ENCODE measurements around the gene REV1. TPM values are rescaled to one million over a fixed set of nuclear protein-coding genes. Genes with fewer than 3 reads are reported as not detected.
"Not testable (repeated sequence)": the region's sequence is repeated elsewhere in the genome, so short reads cannot be mapped to it uniquely, and the experiment has no call there.

The REV1 gene
- total RNA-seq, 4 donors from 2014 or later, result 13.5 to 35.1 (median 17.8) TPM

- no peak for DNase-seq
- Histone ChIP-seq H3K9me3 (no peaks in the 10 kb centered on the region), H3K36me3 (no peaks in the 10 kb centered on the region), H3K27ac (no peak overlapping the region), H3K4me3 (no peak overlapping the region), H3K27me3 (no peaks in the 10 kb centered on the region), H3K4me1 (peaks cover 57 to 63% of the 10 kb centered on the region in 2 donors)
- ATAC-seq, result no peak
- intact Hi-C loops (cut with DNase I; ENCODE audit: low total_unique reads) (no loop called here), in situ Hi-C loops (cut with MboI; ENCODE audit: low sequenced_read_pairs in 4 of 4) (loop anchor here (10.0 to 25.0 kb wide), 4 partner anchors 134 to 841 kb away; partner anchors contain the start of genes MITD1 (in 3 of the 4), MRPL30 (in 3 of the 4), EIF5B (in 1 of the 4) and TXNDC9 (in 1 of the 4))
- no peak for TF ChIP-seq POLR2A (IDR thresholded peaks at IDR 0.05)
- TF ChIP-seq, protein P1, sequence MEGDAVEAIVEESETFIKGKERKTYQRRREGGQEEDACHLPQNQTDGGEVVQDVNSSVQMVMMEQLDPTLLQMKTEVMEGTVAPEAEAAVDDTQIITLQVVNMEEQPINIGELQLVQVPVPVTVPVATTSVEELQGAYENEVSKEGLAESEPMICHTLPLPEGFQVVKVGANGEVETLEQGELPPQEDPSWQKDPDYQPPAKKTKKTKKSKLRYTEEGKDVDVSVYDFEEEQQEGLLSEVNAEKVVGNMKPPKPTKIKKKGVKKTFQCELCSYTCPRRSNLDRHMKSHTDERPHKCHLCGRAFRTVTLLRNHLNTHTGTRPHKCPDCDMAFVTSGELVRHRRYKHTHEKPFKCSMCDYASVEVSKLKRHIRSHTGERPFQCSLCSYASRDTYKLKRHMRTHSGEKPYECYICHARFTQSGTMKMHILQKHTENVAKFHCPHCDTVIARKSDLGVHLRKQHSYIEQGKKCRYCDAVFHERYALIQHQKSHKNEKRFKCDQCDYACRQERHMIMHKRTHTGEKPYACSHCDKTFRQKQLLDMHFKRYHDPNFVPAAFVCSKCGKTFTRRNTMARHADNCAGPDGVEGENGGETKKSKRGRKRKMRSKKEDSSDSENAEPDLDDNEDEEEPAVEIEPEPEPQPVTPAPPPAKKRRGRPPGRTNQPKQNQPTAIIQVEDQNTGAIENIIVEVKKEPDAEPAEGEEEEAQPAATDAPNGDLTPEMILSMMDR (IDR thresholded peaks at IDR 0.05 in 4 of 5, conservative IDR thresholded peaks at IDR 0.05 in 1 of 5), result no peak
Observed at GRCh38 chr2:99478632-99479031, 11.2 kb downstream of the REV1 start.

GRCh38 chr2:99477054-99477453 lies 12.8 kb downstream of the REV1 start:
- no peak overlapping the region for H3K27ac ChIP-seq
- in situ Hi-C loops (cut with MboI; ENCODE audit: low sequenced_read_pairs in 4 of 4), result loop anchor here (10.0 to 25.0 kb wide), 4 partner anchors 132 to 840 kb away; partner anchors contain the start of genes MITD1 (in 3 of the 4), MRPL30 (in 3 of the 4), EIF5B (in 1 of the 4) and TXNDC9 (in 1 of the 4)
- no peak overlapping the region for H3K4me3 ChIP-seq
- H3K27me3 ChIP-seq, result no peaks in the 10 kb centered on the region
- H3K9me3 ChIP-seq, result no peaks in the 10 kb centered on the region
- ATAC-seq (no peak), DNase-seq (no peak)
- H3K36me3 ChIP-seq, result no peaks in the 10 kb centered on the region
- intact Hi-C loops (cut with DNase I; ENCODE audit: low total_unique reads), result no loop called here
- TF ChIP-seq, protein P1 (IDR thresholded peaks at IDR 0.05 in 4 of 5, conservative IDR thresholded peaks at IDR 0.05 in 1 of 5), result no peak
- no peak for TF ChIP-seq POLR2A (IDR thresholded peaks at IDR 0.05)
- H3K4me1 ChIP-seq, result peaks cover 60 to 61% of the 10 kb centered on the region in 2 donors

DNA sequence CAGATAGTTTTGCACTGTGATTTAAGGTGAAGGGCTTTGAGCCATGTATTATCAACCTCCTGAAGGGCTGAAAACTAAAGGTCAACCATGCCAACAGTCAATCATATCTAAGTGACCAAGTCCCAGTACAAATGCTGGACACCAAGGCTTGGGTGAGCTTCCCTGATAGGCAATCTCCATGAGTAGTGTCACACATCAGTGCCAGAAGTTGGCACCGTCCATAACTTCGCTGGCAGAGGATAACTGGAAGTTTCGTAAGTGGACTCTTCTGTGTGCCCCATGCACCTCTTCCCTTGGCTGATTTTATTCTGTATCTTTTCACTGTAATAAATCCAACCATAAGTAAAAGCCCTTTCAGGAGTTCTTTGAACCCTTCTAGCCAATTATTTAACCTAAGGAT lies 13.2 kb downstream of the REV1 start:
- H3K36me3 ChIP-seq, result no peaks in the 10 kb centered on the region
- no peak for TF ChIP-seq POLR2A (IDR thresholded peaks at IDR 0.05)
- TF ChIP-seq, protein P1 (IDR thresholded peaks at IDR 0.05 in 4 of 5, conservative IDR thresholded peaks at IDR 0.05 in 1 of 5), result no peak
- intact Hi-C loops (cut with DNase I; ENCODE audit: low total_unique reads) (no loop called here), in situ Hi-C loops (cut with MboI; ENCODE audit: low sequenced_read_pairs in 4 of 4) (loop anchor here (10.0 to 25.0 kb wide), 4 partner anchors 132 to 839 kb away; partner anchors contain the start of genes MITD1 (in 3 of the 4), MRPL30 (in 3 of the 4), EIF5B (in 1 of the 4) and TXNDC9 (in 1 of the 4))
- no peaks in the 10 kb centered on the region for H3K27me3 ChIP-seq
- peaks cover 60 to 61% of the 10 kb centered on the region in 2 donors for H3K4me1 ChIP-seq
- DNase-seq (peak in 1 of 2 donors; percentile 46), ATAC-seq (peak; percentile 39 to 76)
- H3K9me3 ChIP-seq, result no peaks in the 10 kb centered on the region
- H3K27ac ChIP-seq, result no peak overlapping the region
- H3K4me3 ChIP-seq, result no peak overlapping the region

DNA sequence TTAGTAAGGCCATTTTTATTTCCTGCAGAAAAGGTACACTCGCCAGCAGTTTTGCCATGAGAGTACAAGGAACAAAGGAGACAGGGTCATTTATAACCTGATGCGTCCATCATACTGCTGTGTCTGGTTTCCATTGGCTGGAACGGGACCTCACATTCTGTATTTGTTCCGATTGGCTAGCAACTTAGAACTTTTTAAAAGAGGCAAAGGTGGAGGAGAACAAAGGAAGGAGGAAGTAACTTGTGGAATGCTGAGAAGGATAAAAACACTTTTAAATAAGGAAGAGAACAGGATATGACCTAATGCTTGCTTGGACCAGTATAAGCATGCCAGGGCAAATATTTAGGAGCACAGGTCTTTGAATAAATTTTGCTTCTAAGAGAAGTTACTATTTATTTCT lies 14.7 kb downstream of the REV1 start:
- DNase-seq; intact Hi-C loops (cut with DNase I; ENCODE audit: low total_unique reads); H3K9me3 ChIP-seq; H3K27me3 ChIP-seq; H3K27ac ChIP-seq; H3K36me3 ChIP-seq; H3K4me3 ChIP-seq; ATAC-seq: not testable (repeated sequence)
- peaks cover 51 to 57% of the 10 kb centered on the region in 2 donors for H3K4me1 ChIP-seq
- in situ Hi-C loops (cut with MboI; ENCODE audit: low sequenced_read_pairs in 4 of 4), result loop anchor here (10.0 to 25.0 kb wide), 4 partner anchors 130 to 838 kb away; partner anchors contain the start of genes MITD1 (in 3 of the 4), MRPL30 (in 3 of the 4), EIF5B (in 1 of the 4) and TXNDC9 (in 1 of the 4)

GRCh38 chr2:99473518-99474083 lies 16.2 kb downstream of the REV1 start:
- no peaks in the 10 kb centered on the region for H3K9me3 ChIP-seq
- in situ Hi-C loops (cut with MboI; ENCODE audit: low sequenced_read_pairs in 4 of 4) (loop anchor here in 1 of 4 donors (10.0 kb wide), 1 partner anchor 129 kb away; no protein-coding TSS in a partner anchor), intact Hi-C loops (cut with DNase I; ENCODE audit: low total_unique reads) (no loop called here)
- H3K4me3 ChIP-seq, result no peak overlapping the region
- TF ChIP-seq, protein P1 (IDR thresholded peaks at IDR 0.05 in 4 of 5, conservative IDR thresholded peaks at IDR 0.05 in 1 of 5), result no peak
- TF ChIP-seq POLR2A (IDR thresholded peaks at IDR 0.05), result no peak
- H3K27ac ChIP-seq, result no peak overlapping the region
- peaks cover 53 to 57% of the 10 kb centered on the region in 2 donors for H3K4me1 ChIP-seq
- no peak for ATAC-seq
- no peaks in the 10 kb centered on the region for H3K36me3 ChIP-seq
- no peak for DNase-seq
- H3K27me3 ChIP-seq, result no peaks in the 10 kb centered on the region
